GM18520 (cell line): Measurements from ENCODE around the gene SCTR.

Source experiments
- ATAC-seq: cut with Tn5 transposase; IDR thresholded peaks from one replicate; pipeline ENCODE4 v1.9.1; 2021; ENCODE audit not compliant: unreplicated experiment

SCTR gene

GRCh38 chr2:119488245-119489214 lies 35.8 kb downstream of the SCTR start:
- ATAC-seq = no peak

DNA sequence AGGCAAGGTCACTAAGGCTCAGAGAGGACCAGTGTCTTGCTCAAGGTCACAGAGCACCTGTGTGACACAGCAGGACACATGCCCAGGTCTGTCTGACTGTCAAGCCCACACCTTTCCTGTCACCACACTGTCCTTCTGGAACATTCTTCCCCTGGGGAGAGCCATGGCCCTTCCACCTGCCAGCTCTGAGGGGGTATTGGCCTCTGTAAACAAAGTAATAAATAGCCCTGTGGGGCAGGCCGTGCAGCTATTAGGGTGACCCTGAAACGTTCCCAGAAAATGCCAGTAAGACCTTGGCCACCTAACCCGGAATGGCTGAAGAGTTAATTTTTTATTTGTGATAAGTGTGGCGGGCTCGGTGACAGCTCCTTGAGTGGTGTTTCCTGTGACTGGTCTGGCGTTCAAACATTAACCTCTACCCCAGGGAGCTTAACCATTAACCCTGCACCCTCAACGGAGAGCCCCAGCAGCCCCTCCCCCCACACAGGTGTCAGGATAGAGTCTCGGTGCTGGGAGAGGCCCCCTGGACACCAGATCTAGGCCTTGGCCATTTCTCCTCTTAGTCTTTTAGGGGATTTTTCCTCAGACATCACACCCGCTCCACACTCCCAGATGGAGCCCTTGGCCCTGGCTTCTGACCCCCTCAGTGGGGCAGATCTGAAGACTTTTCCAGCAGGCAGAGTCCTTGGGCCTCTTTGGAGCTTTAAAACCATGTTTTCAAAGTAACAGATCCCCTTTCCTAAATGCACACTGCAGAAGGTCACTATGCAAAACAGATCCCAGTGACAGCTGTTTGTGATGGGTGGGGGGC lies 36.6 kb downstream of the SCTR start:
- peak; percentile 63 for ATAC-seq

DNA sequence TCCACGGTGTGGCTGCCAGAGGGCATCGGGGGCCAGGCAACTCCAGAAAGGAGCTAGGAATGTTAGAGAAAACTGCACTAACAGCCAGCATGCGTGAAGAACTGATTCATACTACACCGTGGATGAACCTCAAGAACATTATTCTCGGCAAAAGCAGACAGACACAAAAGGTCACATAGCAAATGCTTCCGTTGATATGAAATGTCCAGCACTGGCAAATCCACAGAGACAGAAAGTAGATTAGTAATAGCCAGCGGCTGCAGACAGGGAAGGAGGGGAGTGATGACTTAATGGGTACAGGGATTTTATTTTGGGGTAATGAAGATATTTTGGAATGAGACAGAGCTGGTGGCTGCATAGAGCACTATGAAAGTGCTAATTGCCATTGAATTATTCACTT lies 37.4 kb downstream of the SCTR start:
- ATAC-seq = no peak

DNA sequence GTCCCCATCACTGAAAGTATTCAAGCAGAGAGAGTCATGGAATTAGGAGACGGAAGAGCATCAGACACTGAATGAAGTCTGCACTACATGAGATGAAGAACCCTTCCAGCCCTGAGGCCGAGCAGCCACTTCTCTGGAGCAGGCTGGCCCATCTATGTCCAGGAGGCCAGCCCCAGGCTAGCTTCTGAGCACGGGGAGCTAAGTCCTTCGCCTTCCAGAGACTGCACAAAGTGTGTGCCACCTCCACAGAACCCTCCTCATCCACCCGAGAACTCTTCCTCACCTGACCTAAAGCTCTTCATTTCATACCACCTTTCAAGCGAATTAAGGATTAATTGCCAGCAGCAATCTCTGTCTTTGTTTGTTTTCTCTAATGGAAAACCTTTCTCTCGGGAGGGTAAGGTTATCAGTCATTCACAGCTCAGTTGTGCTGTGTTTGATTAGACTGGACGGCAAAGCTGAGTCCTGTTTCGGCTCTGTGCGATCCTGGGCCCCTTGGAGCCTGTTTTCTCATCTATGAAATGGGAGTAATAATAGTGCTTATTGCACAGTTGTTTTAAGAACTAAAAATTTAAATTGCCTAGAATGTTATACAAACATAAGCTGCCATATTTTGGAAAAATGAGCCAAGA lies 38.0 kb downstream of the SCTR start:
- no peak for ATAC-seq

DNA sequence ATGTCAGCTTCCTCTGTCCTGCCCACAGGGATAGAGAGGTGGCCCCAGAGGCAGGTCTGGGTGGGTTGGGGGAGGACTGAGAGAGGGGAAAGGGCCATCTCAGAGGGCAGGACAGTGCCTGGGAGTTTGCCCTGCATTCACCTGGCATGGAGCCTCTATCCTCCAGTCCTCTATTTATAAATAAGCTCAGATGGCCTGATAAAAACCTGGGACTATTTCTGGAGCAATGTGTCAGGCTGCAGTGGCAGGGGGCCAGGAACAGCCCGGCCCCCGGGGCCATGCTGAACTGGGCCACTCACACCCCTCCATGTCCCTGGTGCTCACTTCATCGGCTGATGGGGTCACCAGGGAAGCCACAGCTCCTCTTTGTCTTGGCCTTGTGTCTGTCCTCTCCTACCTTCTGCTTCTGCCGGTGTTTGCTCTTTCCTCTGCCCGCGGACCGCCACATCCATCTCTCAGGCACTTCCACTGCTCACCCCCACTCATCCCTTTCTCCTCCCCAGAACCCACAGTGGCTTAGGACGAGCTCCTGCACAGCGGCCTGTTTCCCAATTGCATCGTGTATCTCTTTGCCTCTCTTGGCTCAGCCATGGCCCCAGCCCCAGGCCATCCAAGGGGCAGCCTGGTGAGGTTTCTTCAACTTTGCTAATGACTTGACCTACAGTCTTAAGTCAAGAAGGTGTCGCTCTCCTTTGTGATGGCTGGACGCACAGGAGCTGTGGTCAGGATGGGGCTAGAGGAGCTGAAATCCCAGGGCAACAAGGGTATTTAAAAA lies 38.8 kb downstream of the SCTR start:
- ATAC-seq = no peak

GRCh38 chr2:119484834-119485233 lies 39.4 kb downstream of the SCTR start:
- no peak for ATAC-seq

- ATAC-seq = no peak
Observed at GRCh38 chr2:119483896-119484718, 40.2 kb downstream of the SCTR start.

GRCh38 chr2:119483395-119483753 lies 40.9 kb downstream of the SCTR start:
- ATAC-seq = no peak

- no peak for ATAC-seq
Observed at GRCh38 chr2:119482481-119483394, 41.5 kb downstream of the SCTR start.

GRCh38 chr2:119481501-119482455 lies 42.5 kb downstream of the SCTR start:
- ATAC-seq = no peak

DNA sequence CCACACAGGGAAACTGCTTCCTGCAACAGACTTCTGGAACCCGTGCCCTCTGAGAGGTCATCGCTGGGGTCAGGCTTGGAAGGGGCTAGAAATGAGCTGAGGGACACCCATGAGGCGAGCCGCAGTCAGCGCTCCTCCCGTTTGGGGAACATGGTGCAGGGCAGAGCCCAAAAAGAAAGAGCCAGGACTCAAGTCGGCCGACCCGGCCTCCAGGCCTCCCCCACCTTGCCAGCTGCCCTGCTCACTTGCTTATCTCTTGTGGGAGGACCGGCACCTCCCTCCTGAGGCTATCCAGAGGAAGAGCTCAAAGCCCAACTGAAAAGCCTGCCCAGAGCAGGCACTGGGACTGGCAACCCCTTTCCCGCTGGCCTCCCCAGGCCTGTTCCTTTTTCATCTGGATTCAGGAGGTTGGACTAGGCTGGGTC lies 43.6 kb downstream of the SCTR start:
- ATAC-seq = no peak

GRCh38 chr2:119480184-119480583 lies 44.1 kb downstream of the SCTR start:
- ATAC-seq = no peak

- ATAC-seq = no peak
Observed at GRCh38 chr2:119478978-119479295, 45.3 kb downstream of the SCTR start.

DNA sequence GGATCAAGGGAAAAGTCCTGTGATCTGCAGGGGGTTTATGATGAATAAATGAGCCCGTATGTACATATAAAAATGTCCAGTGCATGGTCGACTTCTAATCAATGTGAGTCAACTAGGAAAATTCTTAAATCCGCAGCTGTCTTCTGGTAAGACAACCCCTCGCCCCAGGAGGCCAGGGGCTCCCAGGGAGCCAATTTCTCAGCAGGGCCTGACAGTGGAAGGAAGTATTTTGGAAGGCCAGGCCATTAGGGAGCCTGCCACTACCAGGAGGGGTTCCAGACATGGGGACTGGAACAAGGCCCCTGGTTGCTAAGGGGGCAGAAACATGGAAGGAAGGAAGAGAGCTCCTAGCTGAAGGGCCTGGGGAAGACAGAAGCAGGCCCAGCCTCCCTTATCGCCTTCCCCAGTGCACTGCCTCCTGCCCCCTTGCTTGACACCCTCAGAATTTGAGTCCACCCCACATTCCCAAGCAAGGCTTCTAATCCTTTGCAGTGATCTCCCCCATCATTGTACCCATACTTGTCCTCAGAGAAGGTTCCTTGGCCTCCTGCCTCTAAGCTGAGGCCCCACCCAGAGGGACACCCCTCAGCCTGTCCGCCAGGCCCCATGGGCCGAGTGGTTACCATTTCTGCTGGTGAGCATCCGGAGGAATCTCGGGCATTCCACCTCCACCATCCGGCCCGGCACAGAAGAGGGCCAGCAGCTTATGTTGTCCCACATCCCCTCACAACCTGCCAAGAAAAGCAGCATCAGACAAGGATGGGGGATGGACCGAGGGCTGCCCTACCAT lies 45.9 kb downstream of the SCTR start:
- no peak for ATAC-seq

DNA sequence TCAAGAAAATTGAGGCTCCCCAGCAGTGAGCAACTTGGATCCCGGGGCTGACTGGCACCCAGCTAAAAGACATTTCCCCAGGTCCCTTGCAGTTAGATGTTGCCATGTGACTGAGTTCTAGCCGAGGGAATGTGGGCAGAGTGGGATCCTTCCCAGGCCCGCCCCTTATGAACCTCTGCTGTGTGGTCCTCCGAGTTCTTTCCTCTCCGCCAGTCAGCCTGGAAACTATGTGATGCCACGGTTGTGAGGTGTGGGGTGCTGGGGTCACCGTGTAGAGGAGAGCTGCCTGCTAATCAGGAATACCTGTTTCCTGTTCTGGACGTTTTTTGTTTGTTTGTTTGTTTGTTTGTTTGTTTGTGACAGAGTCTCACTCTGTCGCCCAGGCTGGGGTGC lies 47.2 kb downstream of the SCTR start:
- ATAC-seq = no peak

GRCh38 chr2:119476301-119477112 lies 47.8 kb downstream of the SCTR start:
- peak; percentile 52 for ATAC-seq
